ENCODE data around the gene MTERF4.

The MTERF4 gene

DNA sequence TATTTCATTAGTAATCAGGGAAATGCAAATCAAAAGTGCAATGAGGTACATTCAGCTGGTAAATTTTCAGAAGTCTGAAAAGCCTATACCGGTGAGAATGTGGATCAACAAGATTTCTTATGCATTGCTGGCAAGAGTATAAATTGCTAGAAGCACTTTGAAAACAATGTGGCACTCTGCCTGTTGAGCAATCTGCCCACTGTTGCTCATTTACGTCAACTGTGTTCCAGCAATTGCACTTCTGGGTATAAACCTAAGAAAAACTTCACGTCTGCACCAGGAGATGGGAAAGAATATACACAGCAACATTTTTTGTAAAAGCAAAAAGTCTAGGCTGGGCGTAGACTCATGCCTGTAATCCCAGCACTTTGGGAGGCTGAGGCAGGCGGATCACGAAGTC, 40.8 kb downstream of the MTERF4 start:
- no peaks in the 10 kb centered on the region for H3K9me3 ChIP-seq (ENCODE audit: control insufficient read depth, insufficient read depth, low read length)
- no peak overlapping the region for H3K27ac ChIP-seq (ENCODE audit: low read length)
- DNase-seq (ENCODE audit: low read depth, low spot score): no peak
- H3K4me3 ChIP-seq (ENCODE audit: low read length): no peak overlapping the region
- H3K27me3 ChIP-seq (ENCODE audit: control insufficient read depth, insufficient read depth, low read length): no peaks in the 10 kb centered on the region
- WGBS (ENCODE audit: insufficient coverage, insufficient read length): no CpG with 5 or more reads among the region's 6 CpGs
- peaks cover 4% of the 10 kb centered on the region; the same call in 1 of the 2 replicates for H3K4me1 ChIP-seq (ENCODE audit: control insufficient read depth, insufficient read depth, low read length)
- no peaks in the 10 kb centered on the region for H3K36me3 ChIP-seq (ENCODE audit: control insufficient read depth, insufficient read depth, low read length)

DNA sequence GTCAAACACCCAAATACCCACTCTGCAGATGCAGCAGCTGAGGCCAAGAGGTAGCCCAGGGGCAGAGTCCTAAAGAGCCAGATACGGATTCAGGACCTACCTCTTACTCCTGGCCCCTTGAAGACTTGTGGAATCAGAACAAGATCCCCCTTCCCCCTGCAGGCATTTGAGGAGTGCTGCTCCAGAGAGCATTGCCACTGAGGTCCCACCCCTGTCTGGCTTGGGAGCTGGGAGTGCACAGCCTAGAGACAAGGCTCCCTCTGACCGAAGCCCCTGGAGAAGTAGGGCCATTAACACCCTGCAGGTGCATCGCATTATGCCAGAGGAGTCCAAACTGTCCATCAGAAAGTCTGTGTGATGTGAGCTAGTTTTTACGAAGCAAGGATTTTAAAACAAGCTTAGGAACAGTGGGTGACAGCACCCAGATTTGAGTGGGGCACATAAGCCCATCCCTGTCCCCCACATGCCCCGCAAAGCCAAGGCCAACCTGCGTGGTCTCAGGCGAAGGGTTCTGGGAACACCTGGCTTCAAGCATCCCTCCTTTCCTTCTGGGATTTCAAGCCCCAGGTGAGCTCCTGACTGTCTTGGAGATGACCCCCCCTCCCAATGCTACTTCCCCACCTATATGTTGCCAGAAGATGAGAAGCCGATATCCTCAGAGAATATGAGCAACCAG, 48.4 kb downstream of the MTERF4 start:
- WGBS (ENCODE audit: insufficient coverage, insufficient read length): no CpG with 5 or more reads among the region's 8 CpGs
- H3K4me1 ChIP-seq (ENCODE audit: control insufficient read depth, insufficient read depth, low read length): no peaks in the 10 kb centered on the region; the same call in 1 of the 2 replicates

DNA sequence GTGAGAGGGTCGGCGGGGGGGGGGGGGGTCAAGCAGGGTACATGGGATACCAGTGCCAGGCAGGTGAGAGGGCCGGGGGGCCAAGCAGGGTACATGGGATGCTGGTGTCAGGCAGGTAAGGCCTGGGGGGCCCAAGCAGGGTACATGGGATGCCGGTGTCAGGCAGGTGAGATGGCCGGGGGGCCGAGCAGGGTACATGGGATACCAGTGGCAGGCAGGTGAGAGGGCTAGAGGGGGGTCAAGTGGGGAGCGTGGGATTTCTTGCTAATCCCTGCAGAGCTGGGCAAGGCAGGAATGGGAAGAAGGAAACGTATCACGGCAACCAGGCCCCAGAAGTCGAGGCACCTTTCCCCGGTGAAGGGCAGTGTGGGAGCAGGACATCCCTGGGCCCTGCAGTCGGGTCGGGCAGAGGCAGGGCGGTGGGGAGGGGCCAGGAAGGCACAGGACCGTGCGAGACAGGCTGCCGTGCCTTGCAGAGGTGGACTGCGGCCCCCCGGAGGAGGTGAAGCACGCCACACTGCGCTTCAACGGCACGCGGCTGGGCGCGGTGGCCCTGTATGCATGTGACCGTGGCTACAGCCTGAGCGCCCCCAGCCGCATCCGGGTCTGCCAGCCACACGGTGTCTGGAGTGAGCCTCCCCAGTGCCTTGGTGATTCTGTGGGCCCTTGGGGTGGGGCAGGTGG, 49.3 kb downstream of the MTERF4 start:
- Histone ChIP-seq H3K36me3 (ENCODE audit: control insufficient read depth, insufficient read depth, low read length) (no peaks in the 10 kb centered on the region), H3K4me1 (ENCODE audit: control insufficient read depth, insufficient read depth, low read length) (no peaks in the 10 kb centered on the region; the same call in 1 of the 2 replicates), H3K27me3 (ENCODE audit: control insufficient read depth, insufficient read depth, low read length) (no peaks in the 10 kb centered on the region), H3K9me3 (ENCODE audit: control insufficient read depth, insufficient read depth, low read length) (no peaks in the 10 kb centered on the region), H3K27ac (ENCODE audit: low read length) (no peak overlapping the region), H3K4me3 (ENCODE audit: low read length) (no peak overlapping the region)
- DNase-seq (ENCODE audit: low read depth, low spot score): no peak
- no CpG with 5 or more reads among the region's 31 CpGs for WGBS (ENCODE audit: insufficient coverage, insufficient read length)

More for the DNA sequence above, 48.4 kb downstream of the MTERF4 start:
- H3K9me3 ChIP-seq (ENCODE audit: control insufficient read depth, insufficient read depth, low read length): no peaks in the 10 kb centered on the region
- no peaks in the 10 kb centered on the region for H3K36me3 ChIP-seq (ENCODE audit: control insufficient read depth, insufficient read depth, low read length)
- no peak overlapping the region for H3K27ac ChIP-seq (ENCODE audit: low read length)
- no peaks in the 10 kb centered on the region for H3K27me3 ChIP-seq (ENCODE audit: control insufficient read depth, insufficient read depth, low read length)
- no peak overlapping the region for H3K4me3 ChIP-seq (ENCODE audit: low read length)
- no peak for DNase-seq (ENCODE audit: low read depth, low spot score)

DNA sequence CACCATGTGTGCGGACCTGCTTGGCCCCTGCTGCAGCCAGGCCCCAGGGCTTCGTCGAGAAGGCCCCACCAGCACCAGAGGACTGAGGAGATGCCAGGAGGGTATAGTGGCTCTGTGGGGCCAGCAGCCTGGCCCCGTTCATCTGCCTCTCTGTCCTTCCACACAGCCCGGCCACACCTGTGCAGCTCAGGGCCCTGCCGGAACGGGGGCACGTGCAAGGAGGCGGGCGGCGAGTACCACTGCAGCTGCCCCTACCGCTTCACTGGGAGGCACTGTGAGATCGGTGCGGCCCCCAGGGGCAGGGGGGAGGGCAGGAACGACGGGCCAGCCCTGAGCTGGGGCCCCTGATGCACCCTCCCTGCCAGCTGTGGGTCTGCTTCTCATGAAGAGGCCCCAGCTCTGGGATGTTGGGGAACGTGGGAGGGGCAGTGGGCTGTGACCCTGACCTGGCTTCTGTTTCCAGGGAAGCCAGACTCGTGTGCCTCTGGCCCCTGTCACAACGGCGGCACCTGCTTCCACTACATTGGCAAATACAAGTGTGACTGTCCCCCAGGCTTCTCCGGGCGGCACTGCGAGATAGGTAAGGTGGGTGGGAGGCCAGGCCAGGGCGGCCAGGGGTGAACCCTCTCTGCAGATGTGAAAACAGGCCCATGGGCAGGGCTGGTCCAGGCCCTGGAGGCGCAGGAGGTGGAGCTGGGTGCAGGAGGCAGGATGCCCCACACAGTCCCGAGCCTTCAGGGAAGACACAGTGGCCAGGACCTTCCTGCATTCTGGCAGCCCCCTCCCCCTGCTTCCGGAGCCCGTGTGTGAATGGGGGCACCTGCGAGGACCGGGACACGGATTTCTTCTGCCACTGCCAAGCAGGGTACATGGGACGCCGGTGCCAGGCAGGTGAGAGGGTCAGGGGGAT, 50.3 kb downstream of the MTERF4 start:
- Histone ChIP-seq H3K27ac (ENCODE audit: low read length) (no peak overlapping the region), H3K9me3 (ENCODE audit: control insufficient read depth, insufficient read depth, low read length) (no peaks in the 10 kb centered on the region), H3K4me3 (ENCODE audit: low read length) (no peak overlapping the region), H3K4me1 (ENCODE audit: control insufficient read depth, insufficient read depth, low read length) (no peaks in the 10 kb centered on the region; the same call in 1 of the 2 replicates), H3K36me3 (ENCODE audit: control insufficient read depth, insufficient read depth, low read length) (no peaks in the 10 kb centered on the region), H3K27me3 (ENCODE audit: control insufficient read depth, insufficient read depth, low read length) (no peaks in the 10 kb centered on the region)
- no CpG with 5 or more reads among the region's 33 CpGs for WGBS (ENCODE audit: insufficient coverage, insufficient read length)
- no peak for DNase-seq (ENCODE audit: low read depth, low spot score)

DNA sequence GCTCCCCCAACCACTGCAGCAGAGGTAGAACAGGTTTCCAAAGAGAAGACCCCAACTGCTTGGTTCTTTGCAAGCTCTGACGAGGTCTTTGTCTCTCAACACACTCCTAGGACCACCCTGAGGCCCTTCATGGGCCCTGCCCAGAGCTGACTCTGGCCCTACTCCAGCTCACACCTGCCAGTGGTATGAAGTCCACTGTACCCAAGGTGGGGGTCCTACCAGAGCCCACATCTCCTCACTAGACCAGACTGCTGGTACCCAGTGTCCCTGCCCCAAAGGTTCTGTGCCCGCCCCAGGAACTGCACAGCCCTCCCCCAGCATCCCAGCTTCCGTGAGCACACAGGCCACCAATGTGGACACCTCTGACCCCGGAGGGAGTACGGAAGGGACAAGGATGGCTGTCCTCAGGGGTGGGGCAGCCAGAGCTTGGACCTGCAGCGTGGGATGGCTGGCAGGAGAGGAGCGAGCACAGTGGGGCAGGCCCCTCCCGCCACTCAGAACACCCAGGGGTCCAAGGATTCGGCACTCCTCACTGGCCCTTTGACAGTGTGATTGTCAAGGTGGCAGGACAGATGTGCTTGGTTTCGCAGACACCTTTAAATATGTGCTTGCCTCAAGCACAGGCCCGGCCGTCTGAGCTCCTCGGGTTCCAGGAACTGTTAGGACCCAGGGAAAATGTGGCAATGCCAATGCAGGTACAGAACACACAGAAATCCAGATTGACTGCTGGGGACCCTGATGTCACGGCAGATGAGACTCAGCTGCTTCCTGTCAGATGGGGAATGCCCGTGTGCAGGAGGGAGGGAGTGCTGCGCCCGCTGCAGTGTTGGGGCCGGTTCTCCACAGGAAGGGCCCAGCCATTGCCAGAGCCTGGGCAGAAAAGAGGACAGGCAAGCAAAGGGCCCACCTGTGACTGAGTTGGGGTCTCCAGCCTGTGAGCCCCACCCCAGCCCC, 51.2 kb downstream of the MTERF4 start:
- Histone ChIP-seq H3K9me3 (ENCODE audit: control insufficient read depth, insufficient read depth, low read length) (no peaks in the 10 kb centered on the region), H3K27ac (ENCODE audit: low read length) (no peak overlapping the region), H3K4me3 (ENCODE audit: low read length) (no peak overlapping the region), H3K36me3 (ENCODE audit: control insufficient read depth, insufficient read depth, low read length) (no peaks in the 10 kb centered on the region), H3K4me1 (ENCODE audit: control insufficient read depth, insufficient read depth, low read length) (no peaks in the 10 kb centered on the region; the same call in 1 of the 2 replicates), H3K27me3 (ENCODE audit: control insufficient read depth, insufficient read depth, low read length) (no peaks in the 10 kb centered on the region)
- DNase-seq (ENCODE audit: low read depth, low spot score): no peak
- WGBS (ENCODE audit: insufficient coverage, insufficient read length): no CpG with 5 or more reads among the region's 18 CpGs

DNA sequence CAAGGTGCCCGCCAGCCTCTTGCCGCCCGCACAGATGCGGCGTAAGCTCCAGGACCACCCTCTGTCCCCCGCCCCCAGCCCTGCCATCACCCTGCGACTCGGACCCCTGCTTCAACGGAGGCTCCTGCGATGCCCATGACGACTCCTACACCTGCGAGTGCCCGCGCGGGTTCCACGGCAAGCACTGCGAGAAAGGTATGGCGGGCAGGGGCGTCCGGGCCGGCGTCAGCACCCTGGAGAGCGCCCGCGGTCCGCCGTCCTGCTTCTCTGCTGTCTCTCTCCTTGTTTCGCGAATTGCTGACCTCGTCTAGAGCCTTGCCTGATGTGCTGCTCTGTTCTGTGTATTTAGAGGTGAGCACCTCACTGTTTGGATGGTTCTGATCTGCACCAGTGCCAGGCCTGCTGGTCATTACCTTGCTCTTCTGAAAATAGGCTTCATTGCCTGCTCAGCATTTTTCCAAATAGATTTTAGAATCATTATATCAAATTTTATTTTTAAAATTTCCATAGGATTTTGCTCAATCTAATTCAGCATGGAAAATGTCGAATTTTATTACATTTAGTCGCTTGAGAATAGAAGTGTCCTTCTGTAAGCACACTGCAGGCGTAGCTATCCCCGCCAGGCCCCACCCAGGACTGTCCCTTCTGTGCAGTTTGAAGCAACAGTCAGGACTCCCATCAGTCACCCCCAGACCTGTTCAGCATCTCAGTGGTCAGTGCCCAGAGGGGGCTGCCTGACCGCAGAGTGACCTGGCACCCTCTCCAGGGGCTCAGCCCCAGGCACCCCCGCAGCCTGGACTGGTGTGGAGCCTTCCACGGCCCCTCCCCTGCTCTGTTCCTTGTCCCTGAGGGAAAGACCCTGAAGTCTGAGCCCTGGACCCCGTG, 52.1 kb downstream of the MTERF4 start:
- H3K27ac ChIP-seq (ENCODE audit: low read length): no peak overlapping the region
- H3K4me1 ChIP-seq (ENCODE audit: control insufficient read depth, insufficient read depth, low read length): no peaks in the 10 kb centered on the region; the same call in 1 of the 2 replicates
- H3K27me3 ChIP-seq (ENCODE audit: control insufficient read depth, insufficient read depth, low read length): no peaks in the 10 kb centered on the region
- no peak overlapping the region for H3K4me3 ChIP-seq (ENCODE audit: low read length)
- WGBS (ENCODE audit: insufficient coverage, insufficient read length): no CpG with 5 or more reads among the region's 38 CpGs
- H3K9me3 ChIP-seq (ENCODE audit: control insufficient read depth, insufficient read depth, low read length): no peaks in the 10 kb centered on the region
- H3K36me3 ChIP-seq (ENCODE audit: control insufficient read depth, insufficient read depth, low read length): no peaks in the 10 kb centered on the region
- DNase-seq (ENCODE audit: low read depth, low spot score): no peak

DNA sequence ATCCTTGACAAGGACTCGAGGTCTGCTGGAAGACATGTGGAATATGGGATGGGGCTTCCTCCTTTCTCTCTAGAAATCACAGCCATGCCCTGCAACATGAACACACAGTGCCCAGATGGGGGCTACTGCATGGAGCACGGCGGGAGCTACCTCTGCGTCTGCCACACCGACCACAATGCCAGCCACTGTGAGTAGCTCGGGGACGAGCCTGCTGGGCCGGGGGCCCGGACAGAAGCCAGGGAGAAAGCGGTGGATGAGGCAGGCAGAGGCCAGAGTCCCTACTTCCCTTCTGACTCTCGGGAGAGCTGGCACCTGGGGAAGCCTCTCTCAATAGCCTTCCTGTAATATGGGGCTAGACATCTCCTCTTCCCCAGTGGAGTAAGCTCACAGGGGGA, 53.1 kb downstream of the MTERF4 start:
- Histone ChIP-seq H3K36me3 (ENCODE audit: control insufficient read depth, insufficient read depth, low read length) (no peaks in the 10 kb centered on the region), H3K4me1 (ENCODE audit: control insufficient read depth, insufficient read depth, low read length) (no peaks in the 10 kb centered on the region; the same call in 1 of the 2 replicates), H3K27ac (ENCODE audit: low read length) (no peak overlapping the region), H3K27me3 (ENCODE audit: control insufficient read depth, insufficient read depth, low read length) (no peaks in the 10 kb centered on the region), H3K4me3 (ENCODE audit: low read length) (no peak overlapping the region), H3K9me3 (ENCODE audit: control insufficient read depth, insufficient read depth, low read length) (no peaks in the 10 kb centered on the region)
- no peak for DNase-seq (ENCODE audit: low read depth, low spot score)
- WGBS (ENCODE audit: insufficient coverage, insufficient read length): no CpG with 5 or more reads among the region's 11 CpGs

DNA sequence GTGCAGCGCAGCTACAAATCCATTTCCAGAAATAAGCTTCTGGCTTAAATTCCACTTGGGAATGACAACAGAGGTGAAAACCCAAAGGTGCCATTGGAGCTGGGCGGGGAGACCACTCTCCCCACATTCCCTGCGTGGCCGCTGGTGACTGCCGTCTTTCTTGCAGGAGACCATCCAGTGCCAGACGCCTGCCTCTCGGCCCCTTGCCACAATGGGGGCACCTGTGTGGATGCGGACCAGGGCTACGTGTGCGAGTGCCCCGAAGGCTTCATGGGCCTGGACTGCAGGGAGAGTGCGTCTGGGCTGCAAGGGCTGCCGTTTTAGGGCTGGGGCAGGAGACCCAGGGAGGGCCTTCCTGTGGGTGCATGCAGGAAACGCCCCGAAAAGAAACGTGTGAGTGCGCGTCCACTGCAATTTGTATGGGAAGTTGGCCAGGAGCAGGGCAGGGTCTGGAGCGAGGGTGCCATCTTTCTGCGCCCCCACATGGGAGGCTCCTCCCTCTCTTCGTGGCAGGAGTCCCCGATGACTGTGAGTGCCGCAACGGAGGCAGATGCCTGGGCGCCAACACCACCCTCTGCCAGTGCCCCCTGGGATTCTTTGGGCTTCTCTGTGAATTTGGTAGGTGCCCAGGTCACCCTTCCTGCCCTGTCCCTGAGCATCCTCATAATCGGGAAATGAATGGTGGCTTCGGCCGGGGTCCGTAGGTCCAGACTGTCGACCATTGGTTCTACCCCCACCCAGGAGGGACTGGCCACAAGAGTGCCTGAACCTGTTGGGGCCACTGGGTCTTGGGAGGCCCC, 53.7 kb downstream of the MTERF4 start:
- Histone ChIP-seq H3K36me3 (ENCODE audit: control insufficient read depth, insufficient read depth, low read length) (no peaks in the 10 kb centered on the region), H3K27ac (ENCODE audit: low read length) (no peak overlapping the region), H3K4me1 (ENCODE audit: control insufficient read depth, insufficient read depth, low read length) (no peaks in the 10 kb centered on the region; the same call in 1 of the 2 replicates), H3K27me3 (ENCODE audit: control insufficient read depth, insufficient read depth, low read length) (no peaks in the 10 kb centered on the region), H3K4me3 (ENCODE audit: low read length) (no peak overlapping the region), H3K9me3 (ENCODE audit: control insufficient read depth, insufficient read depth, low read length) (no peaks in the 10 kb centered on the region)
- no peak for DNase-seq (ENCODE audit: low read depth, low spot score)
- WGBS (ENCODE audit: insufficient coverage, insufficient read length): no CpG with 5 or more reads among the region's 30 CpGs

All from iPS DF 6.9 (cell line).